Endodermal cell (in vitro differentiated cells): ENCODE measurements around the gene C1QC. TPM values are rescaled to one million over a fixed set of nuclear protein-coding genes. Genes with fewer than 3 reads are reported as not detected.

Experiments
- DNase-seq: peaks from one replicate; pipeline ENCODE4 v3.0.0-alpha.2; 2017
- H3K27ac ChIP-seq: 2 replicates; pipeline ENCODE4 v1.5.1; 2013; ENCODE audit warnings: mild to moderate bottlenecking, low read depth, low read length, moderate library complexity
- H3K27me3 ChIP-seq: 2 replicates; pipeline ENCODE4 v1.6.1; 2013; ENCODE audit warnings: mild to moderate bottlenecking, low read length, moderate library complexity; ENCODE audit not compliant: insufficient read depth, control insufficient read depth, poor library complexity, severe bottlenecking
- H3K36me3 ChIP-seq: 2 replicates; pipeline ENCODE4 v1.7.0; 2013; ENCODE audit warnings: mild to moderate bottlenecking, low read length, moderate library complexity; ENCODE audit not compliant: control insufficient read depth, insufficient read depth
- H3K4me1 ChIP-seq: one replicate; pipeline ENCODE4 v1.7.0; 2013; ENCODE audit warnings: low read length; ENCODE audit not compliant: control insufficient read depth, insufficient read depth
- H3K4me3 ChIP-seq: 2 replicates; pipeline ENCODE4 v1.5.1; 2013; ENCODE audit warnings: mild to moderate bottlenecking, low read length, moderate library complexity
- H3K9ac ChIP-seq: 2 replicates; pipeline ENCODE4 v1.6.1; 2013; ENCODE audit warnings: mild to moderate bottlenecking, low read length, moderate library complexity; ENCODE audit not compliant: poor library complexity, severe bottlenecking; ENCODE audit errors: extremely low read depth
- H3K9me3 ChIP-seq: 2 replicates; pipeline ENCODE4 v1.6.1; 2013; ENCODE audit warnings: mild to moderate bottlenecking, low read length, moderate library complexity; ENCODE audit not compliant: control insufficient read depth
- H3K27ac Mint-ChIP-seq: 2 replicates; pipeline ENCODE4 v1.8.0; 2020; ENCODE audit warnings: mixed read lengths
- H3K27me3 Mint-ChIP-seq: 2 replicates; pipeline ENCODE4 v1.8.0; 2021; ENCODE audit warnings: mild to moderate bottlenecking, mixed read lengths; ENCODE audit not compliant: insufficient read depth
- H3K36me3 Mint-ChIP-seq: 2 replicates; pipeline ENCODE4 v1.8.0; 2020; ENCODE audit warnings: low read depth, mixed read lengths
- H3K4me1 Mint-ChIP-seq: 2 replicates; pipeline ENCODE4 v1.8.0; 2020; ENCODE audit warnings: mixed read lengths
- H3K4me3 Mint-ChIP-seq: 2 replicates; pipeline ENCODE4 v1.8.0; 2020; ENCODE audit warnings: mild to moderate bottlenecking, moderate library complexity, mixed read lengths
- H3K9me3 Mint-ChIP-seq: 2 replicates; pipeline ENCODE4 v1.8.0; 2020; ENCODE audit warnings: mild to moderate bottlenecking, mixed read lengths
- CTCF ChIP-seq: fragments of 200-600 bp; sonication (generic); conservative IDR thresholded peaks from 2 replicates; pipeline ENCODE4 v1.5.0; 2021; ENCODE audit warnings: antibody characterized with exemption, mild to moderate bottlenecking
- WGBS, 2 experiments: methylation state at CpG; one replicate each; pipeline versions ENCODE4 v1.1.5 to v1.1.7; 2013; ENCODE audit warnings: missing lambda C conversion rate in 2 of 2, mixed read lengths in 1 of 2; ENCODE audit not compliant: insufficient coverage in 1 of 2, insufficient read length in 1 of 2; 5-methylcytosine and 5-hydroxymethylcytosine counted together
- total RNA-seq, 2 donors: library from RNA; stranded (reverse); fragmentation: NEBNext Ultra II Directional in 1 of 2; extraction: Animal tissue kit (Norgen Biotek cat#: 25700) in 1 of 2; gene quantifications; 2 replicates in 1 of 2; 3 replicates in 1 of 2; pipeline ENCODE4 v1.2.1, GENCODE V29; 2021

Gene C1QC
- total RNA-seq, 2 donors from 2014 or later = not detected

GRCh38 chr1:22641247-22641646 lies 2.2 kb upstream of the C1QC start:
- Mint-ChIP-seq H3K27me3 (peaks cover 6% of the 10 kb centered on the region), H3K27ac (no peak overlapping the region), H3K4me1 (peaks cover 5% of the 10 kb centered on the region), H3K4me3 (no peak overlapping the region), H3K9me3 (no peaks in the 10 kb centered on the region), H3K36me3 (no peaks in the 10 kb centered on the region)
- Histone ChIP-seq H3K4me1 (no peaks in the 10 kb centered on the region), H3K36me3 (no peaks in the 10 kb centered on the region), H3K9ac (no peak overlapping the region), H3K4me3 (no peak overlapping the region), H3K9me3 (no peaks in the 10 kb centered on the region), H3K27ac (no peak overlapping the region), H3K27me3 (no peaks in the 10 kb centered on the region)
- no peak for DNase-seq
- no peak for TF ChIP-seq CTCF
- WGBS, 2 experiments = 82% methylated on average over 4 to 8 of the region's 8 CpGs

GRCh38 chr1:22641906-22642636 lies 1.4 kb upstream of the C1QC start:
- Mint-ChIP-seq H3K4me3 (no peak overlapping the region), H3K36me3 (no peaks in the 10 kb centered on the region), H3K4me1 (peaks cover 5% of the 10 kb centered on the region), H3K27ac (no peak overlapping the region), H3K27me3 (peaks cover 6% of the 10 kb centered on the region), H3K9me3 (no peaks in the 10 kb centered on the region)
- 23 to 43% methylated on average over 4 to 17 of the region's 18 CpGs for WGBS, 2 experiments
- Histone ChIP-seq H3K9ac (no peak overlapping the region), H3K27ac (no peak overlapping the region), H3K36me3 (no peaks in the 10 kb centered on the region), H3K4me1 (no peaks in the 10 kb centered on the region), H3K4me3 (no peak overlapping the region), H3K27me3 (no peaks in the 10 kb centered on the region), H3K9me3 (no peaks in the 10 kb centered on the region)
- peak; percentile 94 for DNase-seq
- TF ChIP-seq CTCF = peak; percentile 98

- Histone ChIP-seq H3K27ac (no peak overlapping the region), H3K27me3 (no peaks in the 10 kb centered on the region), H3K4me3 (no peak overlapping the region), H3K4me1 (no peaks in the 10 kb centered on the region), H3K9me3 (no peaks in the 10 kb centered on the region), H3K9ac (no peak overlapping the region), H3K36me3 (no peaks in the 10 kb centered on the region)
- Mint-ChIP-seq H3K27ac (no peak overlapping the region), H3K27me3 (peaks cover 6% of the 10 kb centered on the region), H3K4me1 (peaks cover 5% of the 10 kb centered on the region), H3K36me3 (no peaks in the 10 kb centered on the region), H3K4me3 (no peak overlapping the region), H3K9me3 (no peaks in the 10 kb centered on the region)
- 86 to 100% methylated on average over 2 to 12 of the region's 12 CpGs for WGBS, 2 experiments
- no peak for DNase-seq
- TF ChIP-seq CTCF = no peak
Observed at GRCh38 chr1:22643928-22644327, 495 bp downstream of the C1QC start.
